NCI-H146 (cell line): ENCODE measurements around the gene CCDC12.
"Not testable (repeated sequence)": the region's sequence is repeated elsewhere in the genome, so short reads cannot be mapped to it uniquely, and the experiment has no call there.

ENCODE experiments used
- DNase-seq: peaks from one replicate; lab custom pipeline; 2025; lab: John Stamatoyannopoulos, UW

The CCDC12 gene

DNA sequence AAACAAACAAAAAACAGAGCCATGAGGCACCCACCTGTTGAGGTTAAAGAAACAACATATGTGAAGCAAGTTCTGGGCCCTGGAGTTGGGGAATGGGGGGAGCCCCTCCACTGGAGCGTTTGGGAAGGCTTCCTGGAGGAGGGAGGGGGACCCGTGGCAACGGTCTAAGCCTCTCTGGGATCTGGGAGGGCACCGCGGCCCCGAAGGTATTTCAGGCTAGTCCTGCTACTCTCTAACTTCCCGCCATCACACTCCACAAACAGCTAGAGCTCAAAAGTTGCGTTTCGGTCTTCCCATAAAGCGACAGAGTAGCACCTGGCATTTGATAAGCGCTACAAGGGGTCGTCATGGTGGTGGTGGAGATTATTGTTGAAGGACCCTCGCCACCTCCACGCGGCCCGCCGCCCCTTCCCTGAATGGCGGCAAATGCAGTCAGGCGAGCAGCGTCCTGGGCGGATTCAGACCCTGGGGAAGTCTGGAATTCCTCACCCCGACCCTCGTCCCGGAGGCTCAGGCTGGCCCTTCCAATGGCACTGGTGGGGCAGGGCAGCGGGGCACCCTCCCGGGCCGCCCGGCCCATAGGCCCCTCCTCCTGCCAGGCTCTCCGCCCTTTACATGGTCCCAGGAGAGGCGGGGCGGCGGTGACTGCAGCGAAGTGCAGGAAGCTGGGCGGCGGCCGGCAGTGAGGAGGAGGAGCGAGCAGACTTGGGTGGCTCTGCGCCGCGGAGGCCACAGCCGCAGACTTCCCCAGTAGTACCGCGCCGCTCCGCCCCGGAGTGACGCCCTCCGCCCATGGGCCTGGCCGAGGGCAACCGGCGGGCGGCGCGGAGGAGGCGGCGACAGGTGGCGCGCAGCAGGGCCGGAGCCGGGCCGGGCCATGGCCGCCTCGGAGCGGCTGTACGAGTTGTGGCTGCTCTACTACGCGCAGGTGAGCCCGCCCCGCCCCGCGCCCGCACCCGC, 2.7 kb upstream of the CCDC12 start, which contains the start of gene NBEAL2:
NBEAL2 (plus strand) TSS at position 682 of the 960 bp plus-strand sequence; CDS start at position 878, 196 bp downstream.
- peak; percentile 90 for DNase-seq

DNA sequence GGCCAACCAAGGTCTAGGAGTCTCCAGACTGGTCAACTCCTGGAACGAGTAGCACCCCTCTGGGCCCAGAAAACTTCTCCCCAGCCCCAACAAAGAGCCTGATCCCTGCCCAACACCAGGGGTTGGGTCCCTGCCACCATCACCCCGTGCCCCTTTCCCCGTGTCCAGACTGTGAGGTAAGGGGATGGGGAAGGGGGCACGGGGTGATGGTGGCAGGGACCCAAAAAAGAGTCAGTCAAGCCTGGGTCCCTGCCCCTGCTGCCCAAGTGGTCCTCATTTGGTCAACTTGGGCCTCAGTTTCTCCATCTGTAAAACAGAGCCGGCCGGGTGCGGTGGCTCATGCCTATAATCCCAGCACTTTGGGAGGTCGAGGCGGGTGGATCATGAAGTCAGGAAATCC, 1.8 kb upstream of the CCDC12 start:
- no peak for DNase-seq

DNA sequence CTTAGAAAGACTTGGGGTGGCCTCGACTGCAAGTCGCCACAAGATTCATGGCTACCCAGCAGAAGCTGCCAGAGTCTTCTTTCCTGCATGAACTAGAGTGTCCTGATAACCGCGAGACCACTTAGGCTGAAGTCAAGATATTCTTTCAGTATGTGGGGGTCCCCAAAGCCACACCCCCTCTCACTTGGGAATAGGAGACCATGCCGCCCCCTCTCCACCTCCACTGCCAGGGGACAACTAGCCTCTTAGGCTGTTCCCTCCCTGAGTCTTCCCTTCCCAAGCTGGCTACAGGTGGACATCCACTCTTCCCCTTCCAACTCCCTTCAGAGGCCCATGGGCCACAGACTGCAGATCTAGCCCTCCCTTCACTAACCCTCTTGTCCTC, 1.3 kb upstream of the CCDC12 start:
- no peak for DNase-seq

DNA sequence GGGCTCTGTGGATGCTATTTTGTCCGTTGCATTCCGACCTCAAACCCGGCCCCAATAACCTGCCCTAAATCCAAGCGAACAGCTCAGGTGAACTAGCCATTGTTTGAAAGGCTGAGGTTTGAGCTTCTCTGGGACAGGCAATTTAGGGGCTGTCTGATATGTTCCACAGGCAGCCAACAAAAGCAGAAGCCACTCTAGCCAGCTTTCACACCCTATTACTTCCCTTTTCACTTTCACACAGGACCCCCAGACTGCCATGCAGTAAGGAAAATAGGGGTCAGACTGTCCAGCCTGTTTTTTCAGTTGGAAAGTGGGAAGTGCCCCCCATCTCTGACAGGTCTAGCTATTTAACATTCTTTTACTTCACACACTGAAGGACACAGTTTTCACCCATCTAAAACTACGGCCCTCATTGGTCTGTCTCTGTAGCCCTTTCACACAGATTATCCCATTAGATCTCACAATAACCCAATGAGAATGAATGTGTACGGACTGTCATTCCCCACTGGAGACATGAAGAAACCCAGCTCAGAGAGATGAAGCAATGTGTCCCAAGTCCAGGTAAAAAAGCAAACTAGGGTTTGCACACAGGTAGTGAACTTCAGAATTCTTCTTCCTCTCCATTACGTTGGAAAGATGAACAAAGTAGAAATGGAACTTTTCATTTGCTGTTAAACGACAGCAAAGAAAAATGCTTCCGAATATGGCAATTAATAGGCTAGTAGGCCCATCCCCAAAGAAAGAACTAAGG, 1.9 kb downstream of the CCDC12 start:
- no peak for DNase-seq

DNA sequence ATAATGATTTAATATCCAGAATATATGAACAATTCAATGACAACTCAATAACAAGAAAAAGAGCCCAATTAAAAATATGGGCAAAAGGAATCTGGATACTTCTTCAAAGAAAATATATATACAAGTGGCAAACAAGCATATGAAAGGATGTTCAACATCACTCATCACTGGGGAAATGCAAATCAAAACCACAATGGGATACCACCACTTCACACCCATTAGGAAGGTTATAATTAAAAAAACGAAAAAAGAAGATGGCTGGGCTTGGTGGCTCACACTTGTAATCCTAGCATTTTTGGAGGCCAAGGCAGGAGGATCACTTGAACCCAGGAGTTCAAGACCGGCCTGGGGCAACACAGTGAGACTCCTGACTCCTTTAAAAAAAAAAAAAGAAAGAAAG, 4.1 kb downstream of the CCDC12 start:
- no peak for DNase-seq

DNA sequence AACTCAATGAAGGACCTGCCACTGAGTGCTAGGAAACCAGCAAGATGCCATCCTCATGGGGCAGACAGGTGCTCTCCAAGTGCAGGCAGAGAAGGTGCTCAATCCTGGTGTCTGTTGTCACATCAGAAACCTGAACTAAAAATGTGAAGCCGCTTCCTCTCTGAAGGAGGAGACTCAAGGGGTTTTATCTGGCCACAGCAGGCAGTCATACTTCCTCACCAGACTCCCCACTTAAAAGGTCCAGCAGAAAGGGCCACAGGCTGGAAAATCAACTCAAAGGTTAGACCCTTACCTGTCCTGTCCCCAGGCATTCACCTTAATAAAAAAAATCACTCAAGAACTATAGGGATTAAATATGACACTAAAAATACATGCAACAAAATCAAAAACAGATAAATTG, 4.8 kb downstream of the CCDC12 start:
- no peak for DNase-seq

DNA sequence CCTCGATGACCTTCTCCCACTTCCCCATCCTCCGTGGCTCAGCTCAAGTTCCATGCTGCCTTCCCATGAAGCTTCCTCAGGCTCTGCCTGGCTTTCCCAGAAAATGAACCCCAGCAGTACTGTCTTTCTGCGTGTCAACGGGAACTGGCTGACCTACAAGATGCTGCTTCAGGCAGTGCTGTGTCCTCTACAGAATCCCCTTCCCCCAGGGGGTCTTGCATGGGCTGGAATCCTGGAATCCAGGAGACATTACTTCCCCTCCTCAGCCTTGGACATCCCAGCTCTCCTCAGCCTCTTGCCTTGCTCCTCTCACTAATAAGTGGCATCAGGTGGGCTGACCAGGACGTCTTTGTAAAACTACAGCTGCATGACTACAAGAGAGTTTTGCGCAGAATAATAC, 5.4 kb downstream of the CCDC12 start:
- no peak for DNase-seq

DNA sequence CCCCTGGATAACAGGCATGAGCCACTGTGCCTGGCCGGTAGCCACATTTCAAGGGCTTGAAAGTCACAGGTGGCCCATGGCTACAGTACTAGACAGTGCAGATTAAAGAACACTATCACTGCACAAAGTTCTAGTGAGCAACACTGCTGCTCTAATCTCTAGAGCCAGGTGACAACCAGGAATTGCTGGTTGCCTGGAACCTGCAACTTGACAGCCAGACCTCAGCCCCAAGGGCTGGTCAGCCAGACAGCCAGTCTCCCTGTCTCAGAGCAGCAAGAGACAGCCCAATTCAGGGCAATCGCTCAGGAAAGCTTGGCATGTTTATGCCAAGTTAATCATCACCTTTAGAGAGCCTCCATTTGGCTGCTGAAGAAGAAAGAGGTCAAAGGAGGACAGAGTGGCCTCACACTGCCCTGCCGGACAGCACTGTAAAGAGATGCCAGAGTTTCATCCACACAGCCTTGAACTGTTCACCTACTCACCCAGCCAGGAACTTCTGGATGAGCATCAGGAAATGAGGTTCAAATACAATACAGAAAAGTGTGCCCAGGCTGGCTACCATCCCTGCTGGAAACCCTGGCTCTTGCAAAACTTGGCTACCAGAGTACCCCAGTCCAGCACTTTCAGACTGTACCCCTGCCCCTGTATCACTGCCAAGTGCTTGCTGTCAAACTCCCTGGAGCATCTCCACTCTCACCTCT, 6.0 kb downstream of the CCDC12 start:
- DNase-seq: no peak

DNA sequence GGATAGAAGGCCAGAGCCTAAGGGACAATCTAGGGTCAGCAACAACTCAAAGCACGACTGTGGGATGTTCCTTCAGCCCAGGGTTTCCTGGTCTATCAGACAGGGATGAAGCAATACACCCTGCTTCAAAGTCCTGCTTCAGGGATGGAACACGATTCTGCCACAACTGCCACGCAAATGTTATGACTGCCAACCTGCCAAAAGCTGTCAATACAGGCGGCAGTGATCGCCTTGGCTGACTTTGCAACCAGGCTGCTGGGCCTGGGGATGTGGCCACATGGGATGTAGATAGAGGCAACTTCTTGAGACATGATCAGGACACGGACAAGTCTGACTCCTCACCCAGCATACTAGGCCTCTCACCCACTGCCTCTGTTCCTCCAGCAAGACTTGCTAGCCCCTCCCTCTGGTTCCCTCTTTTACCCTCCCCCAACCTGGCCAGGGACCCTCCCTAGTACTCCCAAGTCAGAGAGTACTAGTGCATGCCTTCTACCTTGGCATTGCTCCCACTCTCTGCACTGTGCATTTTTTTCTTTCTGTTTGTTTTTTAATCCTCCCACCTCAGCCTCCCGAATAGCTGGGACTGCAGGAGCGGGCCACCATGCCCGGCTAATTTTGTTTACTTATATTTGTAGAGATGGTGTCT, 7.6 kb downstream of the CCDC12 start:
- DNase-seq: no peak

DNA sequence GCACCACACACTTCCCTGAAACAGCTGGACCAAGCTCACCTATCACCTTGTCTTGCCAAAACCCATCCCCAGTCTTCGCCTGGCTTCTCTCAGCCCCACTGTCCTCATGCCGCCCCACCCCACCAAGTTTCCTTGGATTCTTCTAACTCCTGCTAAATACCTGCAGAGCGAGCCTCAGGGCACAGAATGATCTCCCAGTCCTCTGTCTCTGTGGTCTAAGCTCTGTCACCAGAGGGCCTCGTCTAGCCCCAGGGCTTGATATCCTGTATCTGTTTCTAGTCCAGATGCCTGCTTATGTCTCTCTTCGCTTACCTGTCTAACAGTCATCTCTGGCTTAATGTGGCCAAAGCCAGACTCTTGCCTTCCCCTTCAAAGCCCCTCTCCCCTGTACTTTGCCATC, 9.7 kb downstream of the CCDC12 start:
- DNase-seq: no peak

DNA sequence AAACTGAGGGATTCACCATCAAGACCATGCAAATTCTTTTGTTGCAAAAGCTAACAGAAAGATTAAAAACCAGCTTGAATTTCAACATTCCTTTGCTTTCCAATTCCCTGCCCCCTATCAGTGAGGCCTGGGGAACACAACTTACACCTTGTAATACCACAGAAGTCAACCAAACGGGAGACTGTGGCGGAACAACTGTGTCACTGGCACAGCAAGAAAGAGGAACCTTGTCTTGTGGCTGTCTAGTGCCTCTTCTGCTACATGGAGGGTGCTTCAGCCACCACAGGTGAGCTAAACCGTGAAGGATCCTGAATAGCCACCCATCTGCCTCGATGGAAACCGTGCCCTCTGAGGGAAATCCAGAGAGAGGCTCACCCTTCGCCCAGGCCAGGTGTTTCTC, 11.4 kb downstream of the CCDC12 start:
- DNase-seq: no peak

DNA sequence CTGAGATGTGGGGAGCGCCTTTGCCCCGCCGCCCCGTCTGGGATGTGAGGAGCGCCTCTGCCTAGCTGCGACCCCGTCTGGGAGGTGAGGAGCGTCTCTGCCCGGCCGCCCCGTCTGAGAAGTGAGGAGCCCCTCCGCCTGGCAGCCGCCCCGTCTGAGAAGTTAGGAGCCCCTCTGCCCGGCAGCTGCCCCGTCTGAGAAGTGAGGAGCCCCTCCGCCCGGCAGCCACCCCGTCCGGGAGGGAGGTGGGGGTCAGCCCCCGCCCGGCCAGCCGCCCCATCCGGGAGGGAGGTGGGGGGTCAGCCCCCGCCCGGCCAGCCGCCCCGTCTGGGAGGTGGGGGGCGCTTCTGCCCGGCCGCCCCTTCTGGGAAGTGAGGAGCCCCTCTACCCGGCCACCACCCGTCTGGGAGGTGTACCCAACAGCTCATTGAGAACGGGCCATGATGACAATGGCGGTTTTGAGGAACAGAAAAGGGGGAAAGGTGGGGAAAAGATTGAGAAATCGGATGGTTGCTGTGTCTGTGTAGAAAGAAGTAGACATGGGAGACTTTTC, 12.4 kb downstream of the CCDC12 start:
- DNase-seq: not testable (repeated sequence)

DNA sequence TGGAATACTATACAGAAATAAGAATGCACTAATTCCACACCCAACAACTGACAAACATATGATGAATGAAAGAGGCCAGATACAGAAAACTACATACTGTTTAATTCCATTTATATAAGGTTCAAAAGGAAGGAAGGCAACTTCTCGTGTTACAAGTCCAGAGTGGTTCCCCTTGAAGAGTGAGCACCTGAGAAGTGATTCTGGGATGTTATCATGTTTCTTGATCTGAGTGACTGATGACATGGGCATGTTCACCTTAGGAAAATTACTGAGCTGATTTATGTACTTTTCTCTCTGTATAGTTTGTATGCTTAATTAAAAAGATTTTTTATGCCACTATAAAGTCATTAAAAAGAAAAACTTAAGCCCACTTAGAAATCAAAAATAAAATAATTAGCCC, 13.6 kb downstream of the CCDC12 start:
- DNase-seq: no peak

DNA sequence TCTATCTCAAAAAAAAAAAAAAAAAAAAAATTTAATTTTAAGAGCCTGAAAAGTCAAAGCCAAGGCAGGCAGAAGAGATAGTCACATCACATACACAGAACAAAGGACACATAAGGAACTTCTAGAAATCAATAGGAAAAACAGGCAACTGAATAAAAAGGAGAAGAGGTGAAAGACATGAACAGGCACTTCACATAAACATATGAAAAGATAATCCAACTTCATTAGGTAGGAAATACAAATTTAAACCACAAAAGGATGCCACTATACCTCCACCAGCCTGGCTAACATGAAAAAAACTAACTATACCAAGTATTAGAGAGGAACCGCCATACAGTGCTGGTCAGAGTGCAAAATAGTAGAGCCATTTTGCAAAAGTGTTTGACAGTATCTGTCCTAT, 14.1 kb downstream of the CCDC12 start:
- DNase-seq: no peak

DNA sequence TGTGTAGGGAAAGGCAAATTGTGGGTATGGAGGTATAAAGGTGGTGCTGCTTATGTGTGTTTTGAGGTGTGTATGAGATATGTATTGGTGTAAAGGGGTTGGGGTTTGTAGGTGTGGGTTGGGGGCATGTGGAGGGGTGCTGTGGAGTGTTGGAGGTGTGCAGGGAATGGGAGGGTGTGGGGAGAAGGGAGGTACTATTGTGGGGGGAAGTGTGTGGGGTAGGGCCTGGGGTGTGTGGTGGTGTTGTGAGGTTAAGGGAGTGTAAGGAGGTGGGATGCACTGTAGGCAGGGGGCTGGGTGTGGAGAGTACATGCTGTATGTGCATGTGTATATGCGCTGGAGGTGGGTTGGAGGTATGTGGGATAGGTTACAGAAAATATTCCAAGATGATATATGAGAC, 15.7 kb downstream of the CCDC12 start:
- DNase-seq: no peak

DNA sequence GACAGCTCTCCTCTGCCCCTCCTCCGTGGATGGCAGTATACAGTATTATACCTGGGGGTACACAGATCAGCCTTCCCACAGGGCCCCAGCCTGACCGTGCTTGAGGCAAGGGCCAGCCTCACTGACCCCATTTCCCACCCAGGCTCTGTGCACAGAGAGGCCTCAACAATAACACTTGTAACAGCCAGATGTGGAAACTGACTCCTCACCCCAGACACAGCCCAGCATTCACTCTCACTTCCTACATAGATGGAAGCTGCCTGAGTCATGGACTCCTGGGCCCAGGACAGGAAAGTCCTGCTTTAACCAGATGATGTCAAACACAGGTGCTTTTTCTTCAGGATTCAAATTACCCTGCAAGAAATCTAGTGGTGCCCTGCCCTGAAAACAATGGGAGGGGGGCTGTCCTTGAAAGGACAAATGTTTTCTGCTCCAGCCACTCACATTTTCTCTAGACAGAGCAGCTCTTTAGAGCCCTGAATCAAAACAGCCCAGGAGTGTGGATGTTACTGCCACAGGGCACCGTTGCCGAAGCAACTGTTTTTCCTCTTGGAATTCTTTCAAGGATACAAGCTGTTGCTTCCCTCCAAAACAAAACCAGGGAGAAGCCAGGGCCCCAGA, 16.4 kb downstream of the CCDC12 start:
- no peak for DNase-seq

DNA sequence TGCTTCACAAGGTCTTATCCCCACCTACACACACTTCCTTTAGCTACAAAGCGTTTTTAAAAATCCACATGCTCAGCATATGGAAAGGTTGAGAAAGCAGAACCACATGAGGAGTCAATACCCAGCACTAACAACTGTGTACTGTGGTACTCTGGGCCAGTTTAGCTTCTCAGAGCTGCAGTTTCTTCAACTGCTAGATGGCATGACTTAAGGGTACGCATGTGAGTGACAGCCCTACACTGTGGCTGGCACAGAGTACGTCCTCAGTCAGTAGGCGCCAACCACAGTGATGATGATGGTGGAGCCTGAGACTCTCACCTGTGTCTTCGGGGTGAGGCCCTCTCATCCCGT, 17.4 kb downstream of the CCDC12 start:
- DNase-seq: no peak

DNA sequence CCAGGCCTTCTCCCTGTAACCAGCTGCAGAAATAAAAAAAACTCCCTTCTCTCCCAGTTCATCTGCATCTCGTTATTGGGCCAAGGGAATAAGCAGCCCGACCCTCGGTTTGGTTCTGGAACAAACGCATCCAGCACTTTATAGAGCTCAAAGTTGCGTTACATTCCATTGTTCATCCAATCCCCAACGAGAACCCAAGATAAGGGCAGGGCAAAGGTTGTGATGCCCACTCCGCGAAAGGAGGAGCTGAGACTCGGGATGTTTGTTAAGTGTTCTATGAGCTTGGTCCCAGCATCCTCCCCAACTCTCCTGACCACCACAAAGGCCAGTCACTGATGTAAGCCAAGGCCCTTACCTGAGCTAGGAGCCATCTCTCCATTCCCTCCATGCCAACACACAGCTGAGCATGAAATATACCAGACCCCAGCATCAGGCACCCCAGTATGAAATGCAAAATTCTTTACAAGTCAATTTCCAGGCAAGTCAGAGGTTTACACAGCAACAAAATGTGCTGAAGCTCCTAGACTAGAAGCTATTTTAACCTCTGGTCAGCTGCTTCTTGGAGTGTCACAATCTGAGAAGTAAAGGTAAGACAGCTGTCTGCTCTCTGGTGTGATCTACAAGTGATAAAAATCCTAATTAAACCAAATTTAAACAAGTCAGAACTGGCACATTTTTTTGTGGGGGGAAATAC, 17.9 kb downstream of the CCDC12 start:
- no peak for DNase-seq

DNA sequence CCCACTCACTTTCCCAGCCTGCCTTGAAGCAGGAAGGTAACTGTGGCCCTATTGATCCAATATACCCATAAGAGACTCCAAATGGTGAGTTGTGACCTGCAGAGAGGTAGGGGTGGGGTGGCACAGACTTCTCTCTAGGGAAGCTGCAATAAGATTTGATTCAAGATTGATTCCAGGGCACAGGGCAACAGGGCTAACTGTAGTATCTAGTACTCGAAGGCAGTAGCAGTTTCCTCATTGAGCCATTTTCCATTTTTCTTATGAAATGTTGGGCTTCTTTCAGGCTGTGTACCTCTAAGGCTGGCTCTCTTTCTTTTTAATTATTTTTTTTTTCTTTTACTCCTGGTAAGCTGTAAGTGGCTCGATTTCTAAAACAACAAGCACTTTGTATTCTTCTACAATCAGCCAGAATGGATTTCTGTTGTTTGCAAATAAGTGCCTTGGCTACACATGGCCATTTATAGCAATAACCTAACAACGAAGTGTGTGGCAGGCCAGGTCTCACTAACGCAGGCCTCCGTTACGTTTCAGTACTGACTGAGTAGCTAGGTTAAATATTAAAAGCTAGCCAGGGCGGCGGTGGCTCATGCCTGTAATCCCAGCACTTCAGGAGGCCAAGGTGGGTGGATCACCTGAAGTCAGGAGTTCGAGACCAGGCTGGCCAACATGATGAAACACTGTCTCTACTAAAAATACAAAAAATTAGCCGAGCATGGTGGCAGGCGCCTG, 19.3 kb downstream of the CCDC12 start:
- DNase-seq: no peak

DNA sequence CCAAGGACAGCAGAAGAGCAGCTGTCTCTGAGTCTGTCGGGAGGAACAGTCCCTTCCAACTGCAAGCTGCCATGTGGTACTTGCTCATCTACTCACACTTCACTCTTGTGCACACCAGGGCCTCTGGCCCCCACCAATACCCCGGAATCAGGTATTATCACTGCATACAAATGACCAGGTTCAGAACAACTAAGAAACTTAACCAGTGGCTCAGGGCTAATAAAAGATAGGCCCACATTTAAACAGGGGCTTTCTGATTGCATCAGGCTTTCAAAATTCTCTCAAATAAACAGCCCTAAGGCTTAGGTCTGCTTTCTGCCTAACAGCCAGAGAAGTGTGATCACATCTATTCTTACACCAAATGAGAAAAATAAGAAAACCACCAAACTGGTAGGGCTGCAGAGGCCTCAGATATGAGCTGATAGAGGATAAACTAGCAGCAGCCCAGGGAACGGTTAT, 20.7 kb downstream of the CCDC12 start:
- no peak for DNase-seq
